Measurements from ENCODE around the gene RMC1.
A peak's percentile ranks its signal among the peaks of the same experiment; 100 is the strongest.
"Not testable (repeated sequence)": the region's sequence is repeated elsewhere in the genome, so short reads cannot be mapped to it uniquely, and the experiment has no call there.

Gene RMC1

DNA sequence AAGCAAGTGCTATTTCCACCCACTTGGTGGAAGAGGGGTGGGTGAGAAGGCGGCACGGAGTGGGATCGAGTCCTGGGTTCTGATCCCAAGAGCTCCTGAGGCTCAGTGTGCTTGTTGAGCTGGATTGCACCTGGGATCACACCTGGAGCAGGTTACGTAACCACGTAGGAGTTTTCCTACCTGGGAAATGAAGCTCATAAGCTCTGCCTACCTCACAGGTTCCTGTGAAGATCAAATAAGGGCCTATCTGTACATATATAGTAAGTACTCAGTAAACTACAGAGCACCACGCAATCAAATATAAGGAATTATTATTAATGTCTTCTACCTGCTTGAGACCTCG, 72.0 kb downstream of the RMC1 start:
- Mint-ChIP-seq H3K36me3 (peaks cover 8% of the 10 kb centered on the region), H3K27me3 (no peaks in the 10 kb centered on the region), H3K9me3 (no peaks in the 10 kb centered on the region), H3K4me1 (peaks cover 49% of the 10 kb centered on the region), H3K27ac (peak overlapping the region; percentile 53), H3K4me3 (no peak overlapping the region)

DNA sequence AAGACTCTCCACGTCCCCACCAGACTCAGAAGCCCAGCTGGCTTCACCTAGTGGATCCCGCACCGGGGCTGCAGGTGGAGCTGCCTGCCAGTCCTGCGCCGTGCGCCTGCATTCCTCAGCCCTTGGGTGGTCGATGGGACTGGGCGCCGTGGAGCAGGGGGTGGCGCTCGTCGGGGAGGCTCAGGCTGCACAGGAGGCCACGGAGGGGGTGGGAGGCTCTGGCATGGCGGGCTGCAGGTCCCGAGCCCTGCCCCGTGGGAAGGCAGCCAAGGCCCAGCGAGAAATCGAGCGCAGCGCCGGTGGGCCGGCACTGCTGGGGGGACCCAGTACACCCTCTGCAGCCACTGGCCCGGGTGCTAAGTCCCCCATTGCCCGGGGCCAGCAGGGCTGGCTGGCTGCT, 74.2 kb downstream of the RMC1 start:
- not testable (repeated sequence) for H3K36me3 Mint-ChIP-seq, H3K27me3 Mint-ChIP-seq, H3K27ac Mint-ChIP-seq, H3K9me3 Mint-ChIP-seq, H3K4me3 Mint-ChIP-seq
- H3K4me1 Mint-ChIP-seq: peaks cover 66% of the 10 kb centered on the region

DNA sequence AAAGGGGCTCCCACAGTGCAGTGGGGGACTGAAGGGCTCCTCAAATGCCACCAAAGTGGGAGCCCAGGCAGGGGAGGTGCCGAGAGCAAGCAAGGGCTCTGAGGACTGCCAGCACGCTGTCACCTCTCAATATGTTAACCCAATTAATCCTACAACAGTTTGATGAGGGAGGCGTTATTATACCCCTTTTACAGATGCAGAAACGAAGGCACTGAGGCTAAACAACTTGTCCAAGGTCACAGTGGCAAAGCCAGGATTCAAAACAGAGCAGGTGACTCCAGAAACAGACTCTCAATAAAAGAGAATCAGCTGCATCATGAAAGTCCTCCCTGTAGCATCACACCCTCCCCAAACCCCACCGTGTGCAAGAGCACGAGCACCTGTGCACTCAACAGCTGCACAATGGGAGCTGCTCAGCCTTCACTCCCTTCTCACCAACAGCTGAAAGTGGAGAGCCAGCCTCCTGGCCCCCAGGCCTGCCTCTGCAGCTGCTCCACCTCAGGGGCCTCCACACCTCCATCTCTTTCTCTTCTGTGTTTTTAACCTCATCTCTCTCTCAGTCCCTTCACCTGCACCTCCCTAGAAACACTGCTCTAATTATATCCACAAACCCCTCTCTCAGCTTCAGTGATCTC, 74.9 kb downstream of the RMC1 start:
- H3K4me1 Mint-ChIP-seq: peaks cover 71% of the 10 kb centered on the region
- no peak overlapping the region for H3K4me3 Mint-ChIP-seq

DNA sequence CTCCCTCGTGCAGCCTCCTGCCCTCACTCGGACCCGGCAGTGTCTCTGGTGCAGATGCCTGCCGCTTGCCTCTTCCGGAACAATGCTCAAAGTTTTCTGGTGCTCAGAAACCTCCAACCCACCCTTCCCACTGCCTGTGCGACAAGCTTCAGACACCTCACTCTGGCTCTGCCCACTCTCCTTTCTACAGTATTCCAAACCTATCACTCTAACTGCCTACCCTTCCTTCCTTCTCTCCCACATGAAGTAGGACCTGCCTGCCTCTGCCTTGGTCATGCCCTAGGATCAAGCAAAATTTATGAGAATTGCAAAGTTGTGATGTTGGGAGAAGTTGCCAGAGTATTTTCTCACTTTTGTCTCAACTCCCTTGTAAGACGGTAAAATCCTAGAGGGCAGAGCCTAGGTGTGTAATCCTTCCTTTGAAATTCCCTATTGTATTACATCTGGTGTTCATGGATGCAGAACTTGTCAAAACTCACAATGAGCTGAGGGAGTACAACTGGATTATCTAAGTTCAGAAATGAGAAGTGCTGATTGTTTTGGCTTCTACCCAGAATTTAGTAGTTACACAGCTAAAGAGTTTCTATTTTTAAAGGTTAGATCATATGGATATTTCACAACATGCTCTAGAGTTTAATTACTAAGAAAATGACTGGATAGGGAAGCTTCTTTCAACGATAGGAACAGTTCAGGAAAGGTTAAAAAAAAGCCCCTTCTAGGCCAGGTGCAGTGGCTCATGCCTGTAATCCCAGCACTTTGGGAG, 75.8 kb downstream of the RMC1 start:
- Mint-ChIP-seq H3K27me3 (no peaks in the 10 kb centered on the region), H3K27ac (peak overlapping the region; percentile 66), H3K9me3 (no peaks in the 10 kb centered on the region), H3K36me3 (peaks cover 7% of the 10 kb centered on the region), H3K4me1 (peaks cover 71% of the 10 kb centered on the region), H3K4me3 (no peak overlapping the region)

More for the DNA sequence above, 74.9 kb downstream of the RMC1 start:
- Mint-ChIP-seq H3K27me3 (no peaks in the 10 kb centered on the region), H3K9me3 (no peaks in the 10 kb centered on the region), H3K27ac (peak overlapping the region; percentile 5), H3K36me3 (peaks cover 7% of the 10 kb centered on the region)

DNA sequence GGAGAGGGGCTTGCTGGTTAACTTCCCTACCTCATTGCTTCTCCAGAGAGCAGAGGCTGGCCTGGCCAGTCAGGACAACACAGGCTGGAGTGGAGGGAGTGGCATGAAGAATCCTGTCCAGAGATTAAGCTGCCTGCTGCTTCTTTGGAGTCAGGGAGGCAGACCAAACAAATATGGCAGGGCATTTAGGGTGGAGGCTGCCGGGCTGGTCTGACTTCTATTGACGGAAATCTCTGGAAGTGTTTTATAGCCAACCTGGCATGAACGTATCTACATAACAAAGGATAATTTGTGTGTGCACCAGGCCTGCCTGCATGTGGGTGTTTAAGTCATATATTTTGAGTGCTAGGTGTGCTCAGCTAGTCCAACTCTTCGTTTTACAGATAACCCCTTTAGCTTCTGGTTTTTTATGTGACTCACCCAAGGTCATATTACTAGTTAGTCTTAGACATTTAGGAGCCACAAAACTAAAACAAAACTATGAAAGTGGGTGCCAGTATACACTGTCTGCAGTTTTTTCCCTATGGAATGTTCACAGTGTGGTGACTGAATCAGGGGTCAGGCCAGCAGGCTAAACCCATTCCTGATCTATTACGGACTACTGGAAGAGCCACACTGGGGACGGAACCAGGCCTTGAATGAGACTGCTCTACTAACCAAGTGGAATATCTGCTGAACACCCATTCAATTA, 77.5 kb downstream of the RMC1 start:
- H3K4me3 Mint-ChIP-seq: no peak overlapping the region
- H3K36me3 Mint-ChIP-seq: peaks cover 7% of the 10 kb centered on the region
- peaks cover 69% of the 10 kb centered on the region for H3K4me1 Mint-ChIP-seq
- H3K27ac Mint-ChIP-seq: no peak overlapping the region
- H3K9me3 Mint-ChIP-seq: no peaks in the 10 kb centered on the region
- H3K27me3 Mint-ChIP-seq: no peaks in the 10 kb centered on the region

Measured in activated naive CD4-positive, alpha-beta T cell treated with anti-CD3 and anti-CD28 coated beads, Interleukin-2, amount 50 U/mL, for 24 hours (primary cell).